Panc1 (cell line): ENCODE results near the gene CPZ. TPM values are rescaled to one million over a fixed set of nuclear protein-coding genes. Genes with fewer than 3 reads are reported as not detected.

Source experiments
- ATAC-seq: fragments of 200-7000 bp; cut with Tn5 transposase; 2 replicates; pipeline ENCODE4 v1.9.1; 2020; ENCODE audit warnings: mild to moderate bottlenecking, moderate library complexity
- BruUV-seq: library from RNA; stranded (reverse); fragments of 400-500 nt; replicated peaks from 2 replicates; lab custom pipeline; 2021; lab: Mats Ljungman, UMichigan
- CTCF ChIA-PET: fragments of 300-600 bp; sonication (Branson Sonifier 250); formaldehyde crosslinking; loops from one replicate; lab custom pipeline; 2022; ENCODE audit warnings: antibody characterized with exemption; lab: Charles Lee
- POLR2A ChIA-PET: fragments of 300-600 bp; sonication (Branson Sonifier 250); formaldehyde crosslinking; loops from one replicate; lab custom pipeline; 2022; ENCODE audit warnings: antibody characterized with exemption; lab: Charles Lee
- DNase-seq: peaks from one replicate; pipeline ENCODE4 v3.0.0-alpha.2; 2010; ENCODE audit warnings: low read depth, low spot score
- H3K27ac ChIP-seq: 2 replicates; pipeline ENCODE4 v1.5.1; 2011; ENCODE audit warnings: mild to moderate bottlenecking, low read length, inconsistent platforms
- H3K27me3 ChIP-seq: fragments of 200-500 bp; sonication (Bioruptor generic); 2 replicates; pipeline ENCODE4 v1.6.0; 2014; ENCODE audit warnings: low read length, inconsistent platforms; ENCODE audit not compliant: control insufficient read depth, insufficient read depth
- H3K36me3 ChIP-seq: fragments of 200-500 bp; sonication (Bioruptor generic); 2 replicates; pipeline ENCODE4 v1.5.1; 2014; ENCODE audit warnings: inconsistent platforms, mild to moderate bottlenecking, low read length, moderate library complexity; ENCODE audit not compliant: control insufficient read depth, insufficient read depth
- H3K4me1 ChIP-seq: 2 replicates; pipeline ENCODE4 v1.5.1; 2011; ENCODE audit warnings: inconsistent platforms, mild to moderate bottlenecking, low read length, moderate library complexity; ENCODE audit not compliant: control insufficient read depth, insufficient read depth
- H3K4me3 ChIP-seq, 2 experiments: 2 replicates each; pipeline ENCODE4 v1.5.1; 2011 to 2012; ENCODE audit warnings: low read depth in 2 of 2, low read length in 2 of 2, mild to moderate bottlenecking in 2 of 2, inconsistent platforms in 1 of 2, moderate library complexity in 1 of 2
- H3K9me3 ChIP-seq: fragments of 200-500 bp; sonication (Bioruptor generic); 2 replicates; pipeline ENCODE4 v1.5.1; 2014; ENCODE audit warnings: low read depth, mild to moderate bottlenecking, inconsistent platforms, low read length, moderate library complexity; ENCODE audit not compliant: control insufficient read depth, insufficient read depth
- CTCF ChIP-seq: fragments of 450-650 bp; IDR thresholded peaks from 2 replicates; pipeline ENCODE4 v1.5.1; 2017; ENCODE audit warnings: mild to moderate bottlenecking
- POLR2AphosphoS5 ChIP-seq: IDR thresholded peaks from 2 replicates; pipeline ENCODE4 v1.6.1; 2012; ENCODE audit warnings: mild to moderate bottlenecking, low read depth, low read length, moderate library complexity
- REST ChIP-seq, 2 experiments: IDR thresholded peaks; 2 replicates each; pipeline ENCODE4 v1.6.1; 2011 to 2012; ENCODE audit warnings: low read depth in 2 of 2, control low read depth in 1 of 2, low read length in 1 of 2, mild to moderate bottlenecking in 1 of 2, moderate library complexity in 1 of 2; ENCODE audit not compliant: insufficient read depth in 1 of 2
- SIN3A ChIP-seq: IDR thresholded peaks from 2 replicates; pipeline ENCODE4 v1.6.1; 2012; ENCODE audit warnings: low read depth, mild to moderate bottlenecking, low read length, moderate library complexity, borderline replicate concordance; ENCODE audit not compliant: insufficient read depth
- TCF7L2 ChIP-seq: IDR thresholded peaks from 2 replicates; pipeline ENCODE4 v1.6.1; 2011; ENCODE audit warnings: mild to moderate bottlenecking, low read depth, low read length, inconsistent platforms
- in situ Hi-C: cut with HindIII; loops from 2 replicates; pipeline ENCODE4 v1.10.0; 2016; ENCODE audit warnings: low sequenced_read_pairs, low pct_unique_long_range_greater_than_20kb
- intact Hi-C: fragments of 100-400 bp; cut with micrococcal nuclease; formaldehyde crosslinking; loops from one replicate; pipeline ENCODE4 v1.10.0; 2022; ENCODE audit not compliant: unreplicated experiment
- total RNA-seq: library from RNA; stranded (reverse); gene quantifications from one replicate; pipeline ENCODE4 v1.2.1, GENCODE V29; 2021; ENCODE audit not compliant: unreplicated experiment

Gene CPZ
- total RNA-seq, 1 experiment from 2014 or later, result 0.15 TPM

- BruUV-seq, result no TSS peak
- H3K36me3 ChIP-seq, result no peaks in the 10 kb centered on the region
- no peak for DNase-seq
- ChIA-PET CTCF (no interaction called here), POLR2A (interaction anchor here (0.6 kb wide), 1 partner anchor 11 kb away, joined by 9 read pairs; no protein-coding TSS in a partner anchor)
- in situ Hi-C loops, result no loop called here
- no peaks in the 10 kb centered on the region; the same call in 1 of the 2 replicates for H3K27me3 ChIP-seq
- no peak overlapping the region for H3K27ac ChIP-seq
- no peak for TF ChIP-seq POLR2AphosphoS5
- TF ChIP-seq REST (IDR thresholded peaks at IDR 0.05; ENCODE audit: insufficient read depth in 1 of 2, low read depth in 2 of 2, low read length in 1 of 2), result no peak
- TF ChIP-seq TCF7L2, result no peak
- no peak for TF ChIP-seq SIN3A
- TF ChIP-seq CTCF, result no peak
- no peak for ATAC-seq
- intact Hi-C loops, result no loop called here
- H3K4me3 ChIP-seq, result no peak overlapping the region
- no peaks in the 10 kb centered on the region for H3K4me1 ChIP-seq
- no peaks in the 10 kb centered on the region for H3K9me3 ChIP-seq
Measured at GRCh38 chr4:8608714-8609391, 16.3 kb downstream of the CPZ start.

GRCh38 chr4:8609406-8609805 is 16.8 kb downstream of the CPZ start:
- H3K4me1 ChIP-seq, result no peaks in the 10 kb centered on the region
- H3K36me3 ChIP-seq, result no peaks in the 10 kb centered on the region
- TF ChIP-seq SIN3A (no peak), POLR2AphosphoS5 (no peak), REST (IDR thresholded peaks at IDR 0.05; ENCODE audit: insufficient read depth in 1 of 2, low read depth in 2 of 2, low read length in 1 of 2) (no peak), TCF7L2 (no peak), CTCF (no peak)
- no peak overlapping the region for H3K4me3 ChIP-seq
- H3K27ac ChIP-seq, result no peak overlapping the region
- in situ Hi-C loops (no loop called here), intact Hi-C loops (no loop called here)
- DNase-seq (no peak), ATAC-seq (no peak)
- H3K9me3 ChIP-seq, result no peaks in the 10 kb centered on the region
- ChIA-PET POLR2A (no interaction called here), CTCF (no interaction called here)
- BruUV-seq, result no TSS peak
- no peaks in the 10 kb centered on the region; the same call in 1 of the 2 replicates for H3K27me3 ChIP-seq
